Measurements from ENCODE around the gene DLK1. TPM values are rescaled to one million over a fixed set of nuclear protein-coding genes. Genes with fewer than 3 reads are reported as not detected.

Gene DLK1
- total and polyA plus RNA-seq, 2 of the 4 experiments (the other 2 are of a cell fraction), result under 0.01 to 0.07 TPM

DNA sequence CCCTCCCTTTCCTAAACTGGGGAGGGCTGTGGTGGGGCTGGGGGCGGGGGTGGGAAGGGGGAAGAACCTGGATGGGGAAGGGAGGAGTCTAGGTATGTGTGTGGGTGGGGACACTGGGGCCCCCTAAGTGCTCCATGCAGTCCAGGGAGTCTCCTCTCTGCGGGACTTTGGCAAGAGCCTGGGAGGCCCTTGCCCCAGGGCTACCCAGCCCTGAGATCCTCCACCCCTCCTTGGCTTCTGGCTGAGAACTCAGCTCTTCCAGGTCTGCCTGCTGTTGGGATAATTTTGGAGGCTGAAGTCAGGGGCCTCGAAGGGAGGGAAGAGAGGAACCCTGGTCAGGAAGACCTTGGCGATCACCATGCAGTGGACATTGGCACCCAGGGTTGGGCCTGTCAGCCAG, 2.2 kb upstream of the DLK1 start:
- ATAC-seq (ENCODE audit: low read depth), result no peak
- POLR2A ChIA-PET (ENCODE audit: unreplicated experiment), result no interaction called here
- Histone ChIP-seq H4K5ac (ENCODE audit: low read depth, low read length) (no peak overlapping the region), H3K4ac (ENCODE audit: low read depth, low read length) (no peak overlapping the region), H2AK9ac (replicated peaks; ENCODE audit: low read depth, low read length, poor library complexity) (no peak overlapping the region), H2BK5ac (ENCODE audit: low read depth, low read length, poor library complexity, severe bottlenecking) (no peak overlapping the region), H3K9ac (ENCODE audit: low read depth, low read length) (no peak overlapping the region), H4K91ac (ENCODE audit: insufficient read depth, low read depth, low read length) (no peak overlapping the region), H2AK5ac (ENCODE audit: low read depth, low read length) (no peak overlapping the region), H3K4me2 (ENCODE audit: low read depth, low read length) (no peak overlapping the region), H2BK120ac (ENCODE audit: low read depth, low read length) (no peak overlapping the region), H4K8ac (ENCODE audit: low read depth in 2 of 2, low read length in 2 of 2) (no peak overlapping the region), H3K9me3 (ENCODE audit: control insufficient read depth, insufficient read depth, low read length) (no peaks in the 10 kb centered on the region; the same call in 1 of the 2 replicates), H3K14ac (replicated peaks; ENCODE audit: low read depth, low read length) (no peak overlapping the region), H3K18ac (ENCODE audit: low read depth, low read length) (no peak overlapping the region), H3K27ac (ENCODE audit: insufficient read depth, low read length) (no peak overlapping the region), H3K9me1 (ENCODE audit: insufficient read depth, low read length) (no peaks in the 10 kb centered on the region), H2BK15ac (ENCODE audit: low read depth, low read length) (no peak overlapping the region), H3K79me1 (ENCODE audit: low read depth in 1 of 2, low read length in 2 of 2) (no peaks in the 10 kb centered on the region), H3K23ac (ENCODE audit: low read depth, low read length) (no peak overlapping the region), H3K27me3 (ENCODE audit: control insufficient read depth, insufficient read depth, low read length) (peaks cover 93% of the 10 kb centered on the region), H3K4me1 (ENCODE audit: control insufficient read depth, insufficient read depth, low read length) (no peaks in the 10 kb centered on the region), H2BK20ac (ENCODE audit: low read depth, low read length) (no peak overlapping the region), H3K4me3 (ENCODE audit: insufficient read depth, low read depth, low read length) (no peak overlapping the region), H3K36me3 (ENCODE audit: control insufficient read depth, insufficient read depth, low read length) (no peaks in the 10 kb centered on the region), H2AFZ (replicated peaks; ENCODE audit: low read length, poor library complexity) (no peak overlapping the region), H4K20me1 (ENCODE audit: insufficient read depth, low read length) (no peaks in the 10 kb centered on the region; the same call in 1 of the 2 replicates), H3K56ac (ENCODE audit: extremely low read depth, insufficient read depth, low read length) (no peak overlapping the region)
- dilution Hi-C loops (cut with HindIII; ENCODE audit: low sequenced_read_pairs, unreplicated experiment), result no loop called here
- DNase-seq, result no peak
- no TSS peak for BruUV-seq (replicated peaks)
- WGBS, 2 experiments (ENCODE audit: extremely low coverage in 2 of 2, insufficient read length in 1 of 2), result no CpG with 5 or more reads among the region's 4 CpGs
- in situ Hi-C loops (cut with MboI; ENCODE audit: low sequenced_read_pairs), result loop anchor here (25.0 kb wide), 1 partner anchor 513 kb away; no protein-coding TSS in a partner anchor
- CTCF ChIA-PET, result no interaction called here
- intact Hi-C loops (cut with micrococcal nuclease), result no loop called here
- no peak for TF ChIP-seq CHD1 (IDR thresholded peaks at IDR 0.05; ENCODE audit: low read depth, low read length)
- TF ChIP-seq NFE2L2 (IDR thresholded peaks at IDR 0.05; ENCODE audit: low read depth, low read length), result no peak
- TF ChIP-seq, protein P1, sequence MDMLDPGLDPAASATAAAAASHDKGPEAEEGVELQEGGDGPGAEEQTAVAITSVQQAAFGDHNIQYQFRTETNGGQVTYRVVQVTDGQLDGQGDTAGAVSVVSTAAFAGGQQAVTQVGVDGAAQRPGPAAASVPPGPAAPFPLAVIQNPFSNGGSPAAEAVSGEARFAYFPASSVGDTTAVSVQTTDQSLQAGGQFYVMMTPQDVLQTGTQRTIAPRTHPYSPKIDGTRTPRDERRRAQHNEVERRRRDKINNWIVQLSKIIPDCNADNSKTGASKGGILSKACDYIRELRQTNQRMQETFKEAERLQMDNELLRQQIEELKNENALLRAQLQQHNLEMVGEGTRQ (IDR thresholded peaks at IDR 0.05; ENCODE audit: low read depth, low read length), result no peak
- TF ChIP-seq, protein P2, sequence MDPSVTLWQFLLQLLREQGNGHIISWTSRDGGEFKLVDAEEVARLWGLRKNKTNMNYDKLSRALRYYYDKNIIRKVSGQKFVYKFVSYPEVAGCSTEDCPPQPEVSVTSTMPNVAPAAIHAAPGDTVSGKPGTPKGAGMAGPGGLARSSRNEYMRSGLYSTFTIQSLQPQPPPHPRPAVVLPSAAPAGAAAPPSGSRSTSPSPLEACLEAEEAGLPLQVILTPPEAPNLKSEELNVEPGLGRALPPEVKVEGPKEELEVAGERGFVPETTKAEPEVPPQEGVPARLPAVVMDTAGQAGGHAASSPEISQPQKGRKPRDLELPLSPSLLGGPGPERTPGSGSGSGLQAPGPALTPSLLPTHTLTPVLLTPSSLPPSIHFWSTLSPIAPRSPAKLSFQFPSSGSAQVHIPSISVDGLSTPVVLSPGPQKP (IDR thresholded peaks at IDR 0.05; ENCODE audit: borderline replicate concordance, low read depth, low read length), result no peak
- TF ChIP-seq MAZ (IDR thresholded peaks at IDR 0.05; ENCODE audit: borderline replicate concordance, low read depth, low read length), result no peak
- TF ChIP-seq SMC3 (IDR thresholded peaks at IDR 0.05; ENCODE audit: low read depth, low read length), result no peak
- TF ChIP-seq POLR2A (IDR thresholded peaks at IDR 0.05; ENCODE audit: low read depth, low read length), result no peak
- TF ChIP-seq MAFK (IDR thresholded peaks at IDR 0.05; ENCODE audit: low read depth, low read length), result no peak
- no peak for TF ChIP-seq MXI1 (IDR thresholded peaks at IDR 0.05; ENCODE audit: borderline replicate concordance, low read depth, low read length)
- TF ChIP-seq RFX5 (IDR thresholded peaks at IDR 0.05; ENCODE audit: low read depth, low read length), result no peak
- no peak for TF ChIP-seq RAD21 (IDR thresholded peaks at IDR 0.05; ENCODE audit: low read length)
- TF ChIP-seq CEBPB (IDR thresholded peaks at IDR 0.05; ENCODE audit: low read depth, low read length), result no peak
- TF ChIP-seq, protein P3, sequence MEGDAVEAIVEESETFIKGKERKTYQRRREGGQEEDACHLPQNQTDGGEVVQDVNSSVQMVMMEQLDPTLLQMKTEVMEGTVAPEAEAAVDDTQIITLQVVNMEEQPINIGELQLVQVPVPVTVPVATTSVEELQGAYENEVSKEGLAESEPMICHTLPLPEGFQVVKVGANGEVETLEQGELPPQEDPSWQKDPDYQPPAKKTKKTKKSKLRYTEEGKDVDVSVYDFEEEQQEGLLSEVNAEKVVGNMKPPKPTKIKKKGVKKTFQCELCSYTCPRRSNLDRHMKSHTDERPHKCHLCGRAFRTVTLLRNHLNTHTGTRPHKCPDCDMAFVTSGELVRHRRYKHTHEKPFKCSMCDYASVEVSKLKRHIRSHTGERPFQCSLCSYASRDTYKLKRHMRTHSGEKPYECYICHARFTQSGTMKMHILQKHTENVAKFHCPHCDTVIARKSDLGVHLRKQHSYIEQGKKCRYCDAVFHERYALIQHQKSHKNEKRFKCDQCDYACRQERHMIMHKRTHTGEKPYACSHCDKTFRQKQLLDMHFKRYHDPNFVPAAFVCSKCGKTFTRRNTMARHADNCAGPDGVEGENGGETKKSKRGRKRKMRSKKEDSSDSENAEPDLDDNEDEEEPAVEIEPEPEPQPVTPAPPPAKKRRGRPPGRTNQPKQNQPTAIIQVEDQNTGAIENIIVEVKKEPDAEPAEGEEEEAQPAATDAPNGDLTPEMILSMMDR (conservative IDR thresholded peaks at IDR 0.05; ENCODE audit: low read depth, low read length), result no peak
- no peak for TF ChIP-seq BHLHE40 (IDR thresholded peaks at IDR 0.05; ENCODE audit: low read depth, low read length)
- TF ChIP-seq RCOR1 (IDR thresholded peaks at IDR 0.05; ENCODE audit: insufficient replicate concordance, low read length), result no peak
- no peak for TF ChIP-seq FOS (IDR thresholded peaks at IDR 0.05; ENCODE audit: low read depth, low read length)
